ENCODE data around the gene CAP2.

The CAP2 gene

GRCh38 chr6:17606606-17607005 is 213.2 kb downstream of the CAP2 start:
- no peak for TF ChIP-seq CTCF (IDR thresholded peaks at IDR 0.05; ENCODE audit: low read length, missing control alignments)
- H3K4me3 ChIP-seq (replicated peaks; ENCODE audit: low read depth, low read length) = no peak overlapping the region
- DNase-seq (ENCODE audit: low read depth) = no peak
